Neural progenitor cell (in vitro differentiated cells): ENCODE data around the gene ULK3. TPM values are rescaled to one million over a fixed set of nuclear protein-coding genes. Genes with fewer than 3 reads are reported as not detected.
A peak's percentile ranks its signal among the peaks of the same experiment; 100 is the strongest.

ENCODE experiments used
- DNase-seq: peaks from one replicate; pipeline ENCODE4 v3.0.0-alpha.2; 2016; ENCODE audit warnings: low spot score
- H2AFZ ChIP-seq: fragments of 200-600 bp; sonication (generic); replicated peaks from 2 replicates; pipeline ENCODE4 v1.6.1; 2016; ENCODE audit warnings: antibody characterized with exemption
- H3F3A ChIP-seq: fragments of 200-600 bp; sonication (generic); 2 replicates; pipeline ENCODE4 v1.6.1; 2016; ENCODE audit warnings: antibody characterized with exemption, low read depth
- H3K27ac ChIP-seq: fragments of 200-600 bp; sonication (generic); 2 replicates; pipeline ENCODE4 v1.5.1; 2016; ENCODE audit warnings: mild to moderate bottlenecking
- H3K27me3 ChIP-seq: fragments of 200-600 bp; sonication (generic); 2 replicates; pipeline ENCODE4 v1.6.1; 2016; ENCODE audit warnings: mild to moderate bottlenecking, moderate library complexity
- H3K36me3 ChIP-seq: fragments of 200-600 bp; sonication (generic); 2 replicates; pipeline ENCODE4 v1.5.1; 2016
- H3K4me1 ChIP-seq: fragments of 200-600 bp; sonication (generic); 2 replicates; pipeline ENCODE4 v1.6.1; 2016; ENCODE audit warnings: mixed run types
- H3K4me2 ChIP-seq: fragments of 200-600 bp; sonication (generic); 2 replicates; pipeline ENCODE4 v1.6.1; 2016
- H3K4me3 ChIP-seq: fragments of 200-600 bp; sonication (generic); 2 replicates; pipeline ENCODE4 v1.5.1; 2016
- H3K79me2 ChIP-seq: fragments of 200-600 bp; sonication (generic); 2 replicates; pipeline ENCODE4 v1.6.1; 2016; ENCODE audit warnings: low read depth
- H3K9ac ChIP-seq: fragments of 200-600 bp; sonication (generic); 2 replicates; pipeline ENCODE4 v1.6.1; 2016
- H3K9me3 ChIP-seq: fragments of 200-600 bp; sonication (generic); 2 replicates; pipeline ENCODE4 v1.5.1; 2016; ENCODE audit warnings: low read depth
- H4K20me1 ChIP-seq: fragments of 200-600 bp; sonication (generic); 2 replicates; pipeline ENCODE4 v1.6.1; 2016; ENCODE audit warnings: low read depth
- H3K27ac Mint-ChIP-seq: 3 replicates; pipeline ENCODE4 v1.8.0; 2021; ENCODE audit warnings: mixed read lengths
- H3K27me3 Mint-ChIP-seq: 2 replicates; pipeline ENCODE4 v1.8.0; 2022; ENCODE audit warnings: low read depth, mild to moderate bottlenecking, inconsistent platforms, moderate library complexity, mixed read lengths; ENCODE audit not compliant: insufficient read depth
- H3K36me3 Mint-ChIP-seq: 3 replicates; pipeline ENCODE4 v1.8.0; 2021; ENCODE audit warnings: mixed read lengths
- H3K4me1 Mint-ChIP-seq: 3 replicates; pipeline ENCODE4 v1.8.0; 2021; ENCODE audit warnings: mixed read lengths
- H3K4me3 Mint-ChIP-seq: 3 replicates; pipeline ENCODE4 v1.8.0; 2021; ENCODE audit warnings: mild to moderate bottlenecking, moderate library complexity, mixed read lengths
- H3K9me3 Mint-ChIP-seq: 3 replicates; pipeline ENCODE4 v1.8.0; 2020; ENCODE audit warnings: mixed read lengths
- EZH2 ChIP-seq: fragments of 200-600 bp; sonication (generic); IDR thresholded peaks from 2 replicates; pipeline ENCODE4 v1.6.1; 2017; ENCODE audit warnings: antibody characterized with exemption, mild to moderate bottlenecking, moderate library complexity
- EZH2phosphoT487 ChIP-seq: fragments of 200-600 bp; sonication (generic); IDR thresholded peaks from 2 replicates; pipeline ENCODE4 v1.6.1; 2017; ENCODE audit warnings: antibody characterized with exemption
- total RNA-seq: library from RNA; depleted of rRNA; stranded (reverse); fragments of >200 nt; gene quantifications from 2 replicates; pipeline ENCODE4 v1.2.3, GENCODE V29; 2015; ENCODE audit warnings: low replicate concordance
- TF ChIP-seq, protein P1 (sequence below): fragments of 200-600 bp; sonication (generic); IDR thresholded peaks from 2 replicates; pipeline ENCODE4 v1.5.1; 2017; ENCODE audit warnings: antibody characterized with exemption, mild to moderate bottlenecking

The ULK3 gene
- total RNA-seq, 1 donor from 2014 or later, result 22.7 TPM

DNA sequence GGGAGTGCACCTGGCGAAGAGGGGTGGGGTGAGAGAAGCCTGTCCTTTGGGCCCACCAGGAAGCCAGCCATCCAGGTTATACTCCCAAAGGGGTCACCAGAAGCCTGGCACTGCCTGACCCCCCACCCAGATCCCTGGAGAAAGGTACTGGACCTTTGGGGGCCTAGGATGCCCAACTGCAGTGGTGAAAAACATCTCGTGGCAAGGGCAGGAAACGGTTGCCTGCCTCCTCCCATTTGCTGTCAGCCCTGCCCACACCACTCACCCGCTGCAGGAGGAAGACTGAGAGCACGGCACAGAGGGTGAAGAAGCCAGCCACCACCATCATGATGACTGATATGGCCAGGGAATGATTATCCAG lies 2.2 kb upstream of the ULK3 start:
- Mint-ChIP-seq H3K27ac (peak overlapping the region; percentile 78), H3K27me3 (peaks cover 7% of the 10 kb centered on the region)
- H3K36me3 ChIP-seq, result no peaks in the 10 kb centered on the region

DNA sequence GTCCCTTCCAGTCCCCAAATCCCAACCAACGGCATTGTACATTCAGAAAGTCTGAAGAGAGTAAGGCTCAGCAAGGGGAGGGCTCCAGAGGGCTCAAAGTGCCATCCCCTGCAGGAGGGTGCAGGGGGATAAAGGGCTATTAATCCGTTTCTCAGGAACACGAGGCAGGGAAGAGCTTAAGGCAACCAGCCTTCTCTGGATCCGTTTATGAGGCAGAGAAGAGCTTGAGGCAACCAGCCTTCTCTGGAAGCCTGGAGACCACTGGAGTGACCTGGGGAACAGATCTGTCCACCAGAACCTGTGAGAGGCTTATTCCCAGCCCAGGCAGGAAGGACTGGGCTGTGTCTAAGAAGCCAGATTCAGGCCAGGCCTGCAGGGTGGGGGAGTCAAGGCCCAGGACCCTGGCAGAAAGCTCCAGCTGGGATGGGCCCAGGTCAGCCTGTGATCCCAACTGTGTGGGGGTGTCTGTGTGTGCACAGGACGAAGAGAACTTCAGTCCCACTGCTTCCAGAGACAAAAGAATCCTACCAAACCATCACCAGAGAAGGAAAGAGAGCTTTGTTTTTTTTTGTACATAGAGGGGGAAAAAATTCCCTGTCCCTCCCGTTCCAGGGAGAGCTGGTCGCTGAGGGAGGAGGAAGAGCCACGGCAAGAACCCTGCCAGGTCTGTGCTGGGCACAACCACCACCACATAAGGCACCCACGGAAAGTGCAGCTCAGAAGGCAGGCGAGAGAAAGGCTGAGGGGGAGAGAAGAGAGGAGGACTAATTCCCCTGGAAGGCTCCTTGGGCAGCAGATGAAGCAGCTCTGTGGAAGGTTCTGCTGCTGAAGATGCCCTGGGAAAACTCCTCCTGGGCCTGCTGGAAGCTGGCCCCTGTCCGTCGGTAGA lies 1.6 kb upstream of the ULK3 start:
- Histone ChIP-seq H3K27ac (peak overlapping the region; percentile 84), H3K4me3 (no peak overlapping the region), H3K9me3 (no peaks in the 10 kb centered on the region), H3F3A (peaks cover 24% of the 10 kb centered on the region), H3K4me2 (peak overlapping the region; percentile 79), H3K9ac (no peak overlapping the region), H4K20me1 (peaks cover 12% of the 10 kb centered on the region), H2AFZ (no peak overlapping the region), H3K79me2 (no peaks in the 10 kb centered on the region), H3K4me1 (peaks cover 18% of the 10 kb centered on the region), H3K27me3 (no peaks in the 10 kb centered on the region), H3K36me3 (no peaks in the 10 kb centered on the region)
- peaks cover 38% of the 10 kb centered on the region for H3K4me1 Mint-ChIP-seq
- no peak for TF ChIP-seq EZH2phosphoT487
- TF ChIP-seq, protein P1, sequence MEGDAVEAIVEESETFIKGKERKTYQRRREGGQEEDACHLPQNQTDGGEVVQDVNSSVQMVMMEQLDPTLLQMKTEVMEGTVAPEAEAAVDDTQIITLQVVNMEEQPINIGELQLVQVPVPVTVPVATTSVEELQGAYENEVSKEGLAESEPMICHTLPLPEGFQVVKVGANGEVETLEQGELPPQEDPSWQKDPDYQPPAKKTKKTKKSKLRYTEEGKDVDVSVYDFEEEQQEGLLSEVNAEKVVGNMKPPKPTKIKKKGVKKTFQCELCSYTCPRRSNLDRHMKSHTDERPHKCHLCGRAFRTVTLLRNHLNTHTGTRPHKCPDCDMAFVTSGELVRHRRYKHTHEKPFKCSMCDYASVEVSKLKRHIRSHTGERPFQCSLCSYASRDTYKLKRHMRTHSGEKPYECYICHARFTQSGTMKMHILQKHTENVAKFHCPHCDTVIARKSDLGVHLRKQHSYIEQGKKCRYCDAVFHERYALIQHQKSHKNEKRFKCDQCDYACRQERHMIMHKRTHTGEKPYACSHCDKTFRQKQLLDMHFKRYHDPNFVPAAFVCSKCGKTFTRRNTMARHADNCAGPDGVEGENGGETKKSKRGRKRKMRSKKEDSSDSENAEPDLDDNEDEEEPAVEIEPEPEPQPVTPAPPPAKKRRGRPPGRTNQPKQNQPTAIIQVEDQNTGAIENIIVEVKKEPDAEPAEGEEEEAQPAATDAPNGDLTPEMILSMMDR, result no peak
- no peak for TF ChIP-seq EZH2
- peak overlapping the region; percentile 55 for H3K27ac Mint-ChIP-seq
- no peaks in the 10 kb centered on the region for H3K9me3 Mint-ChIP-seq
- peaks cover 13% of the 10 kb centered on the region for H3K36me3 Mint-ChIP-seq
- H3K27me3 Mint-ChIP-seq, result peaks cover 7% of the 10 kb centered on the region
- DNase-seq, result peak; percentile 72
- no peak overlapping the region for H3K4me3 Mint-ChIP-seq

More for the DNA sequence above, 2.2 kb upstream of the ULK3 start:
- Mint-ChIP-seq H3K4me1 (peaks cover 36% of the 10 kb centered on the region), H3K9me3 (no peaks in the 10 kb centered on the region), H3K4me3 (no peak overlapping the region), H3K36me3 (peaks cover 13% of the 10 kb centered on the region)
- H3K27ac ChIP-seq, result no peak overlapping the region
- H3K27me3 ChIP-seq, result no peaks in the 10 kb centered on the region
- no peak overlapping the region for H3K4me3 ChIP-seq
- TF ChIP-seq, protein P1, result no peak
- TF ChIP-seq EZH2phosphoT487, result no peak
- no peak for TF ChIP-seq EZH2
- peaks cover 9% of the 10 kb centered on the region for H4K20me1 ChIP-seq
- DNase-seq, result no peak
- no peaks in the 10 kb centered on the region for H3K79me2 ChIP-seq
- H3F3A ChIP-seq, result peaks cover 24% of the 10 kb centered on the region
- no peak overlapping the region for H3K4me2 ChIP-seq
- no peak overlapping the region for H3K9ac ChIP-seq
- peaks cover 18% of the 10 kb centered on the region for H3K4me1 ChIP-seq
- no peak overlapping the region for H2AFZ ChIP-seq
- no peaks in the 10 kb centered on the region for H3K9me3 ChIP-seq

DNA sequence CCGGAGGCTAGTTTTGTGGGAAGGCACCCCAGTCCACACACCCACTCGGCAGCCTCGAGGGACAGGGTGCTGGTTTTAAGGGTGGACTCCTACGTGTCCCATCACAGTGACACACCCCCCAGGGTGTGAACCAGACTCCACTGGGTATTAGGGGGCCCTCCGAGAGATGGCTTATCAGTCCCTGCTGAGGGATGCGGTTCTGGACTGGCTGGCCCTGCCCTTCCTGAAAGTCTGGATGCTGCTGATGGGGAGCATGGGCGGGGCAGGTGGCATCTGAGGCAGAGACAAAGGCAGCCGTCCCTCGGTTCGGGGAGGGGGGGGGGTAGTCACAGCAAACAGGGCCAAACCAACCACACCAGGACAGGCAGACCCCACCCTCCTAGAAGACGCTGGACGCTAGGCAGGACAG lies 939 bp upstream of the ULK3 start:
- Histone ChIP-seq H3K27ac (no peak overlapping the region), H3K4me3 (peak overlapping the region; percentile 82), H3K9ac (no peak overlapping the region), H2AFZ (no peak overlapping the region), H3K4me1 (peaks cover 18% of the 10 kb centered on the region), H3K27me3 (no peaks in the 10 kb centered on the region), H3K9me3 (no peaks in the 10 kb centered on the region), H3K4me2 (peak overlapping the region; percentile 79), H4K20me1 (peaks cover 12% of the 10 kb centered on the region), H3K79me2 (no peaks in the 10 kb centered on the region), H3K36me3 (no peaks in the 10 kb centered on the region), H3F3A (peaks cover 24% of the 10 kb centered on the region)
- no peaks in the 10 kb centered on the region for H3K9me3 Mint-ChIP-seq
- H3K27me3 Mint-ChIP-seq, result peaks cover 7% of the 10 kb centered on the region
- peak; percentile 24 for DNase-seq
- TF ChIP-seq, protein P1, result no peak
- no peak overlapping the region for H3K27ac Mint-ChIP-seq
- peaks cover 12% of the 10 kb centered on the region for H3K36me3 Mint-ChIP-seq
- peak overlapping the region; percentile 89 for H3K4me3 Mint-ChIP-seq
- H3K4me1 Mint-ChIP-seq, result peaks cover 38% of the 10 kb centered on the region
